ENCODE data around the gene TUBD1. TPM values are rescaled to one million over a fixed set of nuclear protein-coding genes. Genes with fewer than 3 reads are reported as not detected.
A peak's percentile ranks its signal among the peaks of the same experiment; 100 is the strongest.

Gene TUBD1
- total and polyA plus RNA-seq, 2 of the 13 experiments (the other 11 are each of a cell fraction or from before 2014, with no cell fraction given): 18.2 to 25.9 TPM

DNA sequence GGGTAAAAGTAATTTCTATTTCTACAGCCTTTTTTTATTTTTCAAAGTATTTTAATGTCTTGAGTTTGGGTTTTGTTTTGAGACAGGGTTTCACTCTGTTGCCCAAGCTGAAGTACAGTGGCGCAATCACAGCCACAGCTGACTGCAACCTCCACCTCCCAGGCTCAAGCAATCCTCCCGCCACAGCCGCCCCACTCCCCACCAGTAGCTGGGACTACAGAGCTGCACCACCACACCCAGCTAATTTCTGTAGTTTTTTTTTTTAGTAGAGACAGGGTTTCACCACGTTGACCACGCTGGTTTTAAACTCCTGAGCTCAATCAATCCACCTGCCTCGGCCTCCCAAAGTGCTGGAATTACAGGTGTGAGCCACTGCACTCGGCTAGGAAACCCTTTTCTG, 44.0 kb downstream of the TUBD1 start (continued):
- TF ChIP-seq, protein P1, sequence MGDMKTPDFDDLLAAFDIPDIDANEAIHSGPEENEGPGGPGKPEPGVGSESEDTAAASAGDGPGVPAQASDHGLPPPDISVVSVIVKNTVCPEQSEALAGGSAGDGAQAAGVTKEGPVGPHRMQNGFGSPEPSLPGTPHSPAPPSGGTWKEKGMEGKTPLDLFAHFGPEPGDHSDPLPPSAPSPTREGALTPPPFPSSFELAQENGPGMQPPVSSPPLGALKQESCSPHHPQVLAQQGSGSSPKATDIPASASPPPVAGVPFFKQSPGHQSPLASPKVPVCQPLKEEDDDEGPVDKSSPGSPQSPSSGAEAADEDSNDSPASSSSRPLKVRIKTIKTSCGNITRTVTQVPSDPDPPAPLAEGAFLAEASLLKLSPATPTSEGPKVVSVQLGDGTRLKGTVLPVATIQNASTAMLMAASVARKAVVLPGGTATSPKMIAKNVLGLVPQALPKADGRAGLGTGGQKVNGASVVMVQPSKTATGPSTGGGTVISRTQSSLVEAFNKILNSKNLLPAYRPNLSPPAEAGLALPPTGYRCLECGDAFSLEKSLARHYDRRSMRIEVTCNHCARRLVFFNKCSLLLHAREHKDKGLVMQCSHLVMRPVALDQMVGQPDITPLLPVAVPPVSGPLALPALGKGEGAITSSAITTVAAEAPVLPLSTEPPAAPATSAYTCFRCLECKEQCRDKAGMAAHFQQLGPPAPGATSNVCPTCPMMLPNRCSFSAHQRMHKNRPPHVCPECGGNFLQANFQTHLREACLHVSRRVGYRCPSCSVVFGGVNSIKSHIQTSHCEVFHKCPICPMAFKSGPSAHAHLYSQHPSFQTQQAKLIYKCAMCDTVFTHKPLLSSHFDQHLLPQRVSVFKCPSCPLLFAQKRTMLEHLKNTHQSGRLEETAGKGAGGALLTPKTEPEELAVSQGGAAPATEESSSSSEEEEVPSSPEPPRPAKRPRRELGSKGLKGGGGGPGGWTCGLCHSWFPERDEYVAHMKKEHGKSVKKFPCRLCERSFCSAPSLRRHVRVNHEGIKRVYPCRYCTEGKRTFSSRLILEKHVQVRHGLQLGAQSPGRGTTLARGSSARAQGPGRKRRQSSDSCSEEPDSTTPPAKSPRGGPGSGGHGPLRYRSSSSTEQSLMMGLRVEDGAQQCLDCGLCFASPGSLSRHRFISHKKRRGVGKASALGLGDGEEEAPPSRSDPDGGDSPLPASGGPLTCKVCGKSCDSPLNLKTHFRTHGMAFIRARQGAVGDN (CRISPR knock-in tag; IDR thresholded peaks at IDR 0.05): peak; percentile 67
- TF ChIP-seq MAZ (IDR thresholded peaks at IDR 0.05; ENCODE audit: borderline replicate concordance, low read depth, low read length) (no peak), MAZ (CRISPR knock-in tag; IDR thresholded peaks at IDR 0.05; ENCODE audit: low read depth) (no peak), ZFP90 (CRISPR knock-in tag; IDR thresholded peaks at IDR 0.05; ENCODE audit: borderline replicate concordance) (peak; percentile 75; the same call in 1 of the 2 replicates), PHF5A (CRISPR knock-in tag; IDR thresholded peaks at IDR 0.05; ENCODE audit: low read depth, unreplicated experiment) (no peak), PTBP1 (IDR thresholded peaks at IDR 0.05; ENCODE audit: low read depth, low read length, poor library complexity, severe bottlenecking) (no peak), FOXC1 (CRISPR knock-in tag; IDR thresholded peaks at IDR 0.05; ENCODE audit: borderline replicate concordance) (no peak)
- TF ChIP-seq, protein P2, sequence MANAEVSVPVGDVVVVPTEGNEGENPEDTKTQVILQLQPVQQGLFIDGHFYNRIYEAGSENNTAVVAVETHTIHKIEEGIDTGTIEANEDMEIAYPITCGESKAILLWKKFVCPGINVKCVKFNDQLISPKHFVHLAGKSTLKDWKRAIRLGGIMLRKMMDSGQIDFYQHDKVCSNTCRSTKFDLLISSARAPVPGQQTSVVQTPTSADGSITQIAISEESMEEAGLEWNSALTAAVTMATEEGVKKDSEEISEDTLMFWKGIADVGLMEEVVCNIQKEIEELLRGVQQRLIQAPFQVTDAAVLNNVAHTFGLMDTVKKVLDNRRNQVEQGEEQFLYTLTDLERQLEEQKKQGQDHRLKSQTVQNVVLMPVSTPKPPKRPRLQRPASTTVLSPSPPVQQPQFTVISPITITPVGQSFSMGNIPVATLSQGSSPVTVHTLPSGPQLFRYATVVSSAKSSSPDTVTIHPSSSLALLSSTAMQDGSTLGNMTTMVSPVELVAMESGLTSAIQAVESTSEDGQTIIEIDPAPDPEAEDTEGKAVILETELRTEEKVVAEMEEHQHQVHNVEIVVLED (CRISPR knock-in tag; IDR thresholded peaks at IDR 0.05; ENCODE audit: borderline replicate concordance): no peak
- TF ChIP-seq, protein P3, sequence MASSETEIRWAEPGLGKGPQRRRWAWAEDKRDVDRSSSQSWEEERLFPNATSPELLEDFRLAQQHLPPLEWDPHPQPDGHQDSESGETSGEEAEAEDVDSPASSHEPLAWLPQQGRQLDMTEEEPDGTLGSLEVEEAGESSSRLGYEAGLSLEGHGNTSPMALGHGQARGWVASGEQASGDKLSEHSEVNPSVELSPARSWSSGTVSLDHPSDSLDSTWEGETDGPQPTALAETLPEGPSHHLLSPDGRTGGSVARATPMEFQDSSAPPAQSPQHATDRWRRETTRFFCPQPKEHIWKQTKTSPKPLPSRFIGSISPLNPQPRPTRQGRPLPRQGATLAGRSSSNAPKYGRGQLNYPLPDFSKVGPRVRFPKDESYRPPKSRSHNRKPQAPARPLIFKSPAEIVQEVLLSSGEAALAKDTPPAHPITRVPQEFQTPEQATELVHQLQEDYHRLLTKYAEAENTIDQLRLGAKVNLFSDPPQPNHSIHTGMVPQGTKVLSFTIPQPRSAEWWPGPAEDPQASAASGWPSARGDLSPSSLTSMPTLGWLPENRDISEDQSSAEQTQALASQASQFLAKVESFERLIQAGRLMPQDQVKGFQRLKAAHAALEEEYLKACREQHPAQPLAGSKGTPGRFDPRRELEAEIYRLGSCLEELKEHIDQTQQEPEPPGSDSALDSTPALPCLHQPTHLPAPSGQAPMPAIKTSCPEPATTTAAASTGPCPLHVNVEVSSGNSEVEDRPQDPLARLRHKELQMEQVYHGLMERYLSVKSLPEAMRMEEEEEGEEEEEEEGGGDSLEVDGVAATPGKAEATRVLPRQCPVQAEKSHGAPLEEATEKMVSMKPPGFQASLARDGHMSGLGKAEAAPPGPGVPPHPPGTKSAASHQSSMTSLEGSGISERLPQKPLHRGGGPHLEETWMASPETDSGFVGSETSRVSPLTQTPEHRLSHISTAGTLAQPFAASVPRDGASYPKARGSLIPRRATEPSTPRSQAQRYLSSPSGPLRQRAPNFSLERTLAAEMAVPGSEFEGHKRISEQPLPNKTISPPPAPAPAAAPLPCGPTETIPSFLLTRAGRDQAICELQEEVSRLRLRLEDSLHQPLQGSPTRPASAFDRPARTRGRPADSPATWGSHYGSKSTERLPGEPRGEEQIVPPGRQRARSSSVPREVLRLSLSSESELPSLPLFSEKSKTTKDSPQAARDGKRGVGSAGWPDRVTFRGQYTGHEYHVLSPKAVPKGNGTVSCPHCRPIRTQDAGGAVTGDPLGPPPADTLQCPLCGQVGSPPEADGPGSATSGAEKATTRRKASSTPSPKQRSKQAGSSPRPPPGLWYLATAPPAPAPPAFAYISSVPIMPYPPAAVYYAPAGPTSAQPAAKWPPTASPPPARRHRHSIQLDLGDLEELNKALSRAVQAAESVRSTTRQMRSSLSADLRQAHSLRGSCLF (CRISPR knock-in tag; IDR thresholded peaks at IDR 0.05; ENCODE audit: borderline replicate concordance): no peak
- TF ChIP-seq, protein P4, sequence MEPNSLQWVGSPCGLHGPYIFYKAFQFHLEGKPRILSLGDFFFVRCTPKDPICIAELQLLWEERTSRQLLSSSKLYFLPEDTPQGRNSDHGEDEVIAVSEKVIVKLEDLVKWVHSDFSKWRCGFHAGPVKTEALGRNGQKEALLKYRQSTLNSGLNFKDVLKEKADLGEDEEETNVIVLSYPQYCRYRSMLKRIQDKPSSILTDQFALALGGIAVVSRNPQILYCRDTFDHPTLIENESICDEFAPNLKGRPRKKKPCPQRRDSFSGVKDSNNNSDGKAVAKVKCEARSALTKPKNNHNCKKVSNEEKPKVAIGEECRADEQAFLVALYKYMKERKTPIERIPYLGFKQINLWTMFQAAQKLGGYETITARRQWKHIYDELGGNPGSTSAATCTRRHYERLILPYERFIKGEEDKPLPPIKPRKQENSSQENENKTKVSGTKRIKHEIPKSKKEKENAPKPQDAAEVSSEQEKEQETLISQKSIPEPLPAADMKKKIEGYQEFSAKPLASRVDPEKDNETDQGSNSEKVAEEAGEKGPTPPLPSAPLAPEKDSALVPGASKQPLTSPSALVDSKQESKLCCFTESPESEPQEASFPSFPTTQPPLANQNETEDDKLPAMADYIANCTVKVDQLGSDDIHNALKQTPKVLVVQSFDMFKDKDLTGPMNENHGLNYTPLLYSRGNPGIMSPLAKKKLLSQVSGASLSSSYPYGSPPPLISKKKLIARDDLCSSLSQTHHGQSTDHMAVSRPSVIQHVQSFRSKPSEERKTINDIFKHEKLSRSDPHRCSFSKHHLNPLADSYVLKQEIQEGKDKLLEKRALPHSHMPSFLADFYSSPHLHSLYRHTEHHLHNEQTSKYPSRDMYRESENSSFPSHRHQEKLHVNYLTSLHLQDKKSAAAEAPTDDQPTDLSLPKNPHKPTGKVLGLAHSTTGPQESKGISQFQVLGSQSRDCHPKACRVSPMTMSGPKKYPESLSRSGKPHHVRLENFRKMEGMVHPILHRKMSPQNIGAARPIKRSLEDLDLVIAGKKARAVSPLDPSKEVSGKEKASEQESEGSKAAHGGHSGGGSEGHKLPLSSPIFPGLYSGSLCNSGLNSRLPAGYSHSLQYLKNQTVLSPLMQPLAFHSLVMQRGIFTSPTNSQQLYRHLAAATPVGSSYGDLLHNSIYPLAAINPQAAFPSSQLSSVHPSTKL (CRISPR knock-in tag; IDR thresholded peaks at IDR 0.05): peak; percentile 73
